NAMALWA (cell line): ENCODE data around the gene ANKRD63.

Source experiments
- DNase-seq: peaks from one replicate; pipeline ENCODE4 v3.0.0-alpha.2; 2015; ENCODE audit warnings: low spot score

ANKRD63 gene

GRCh38 chr15:40313531-40314398 is 30.9 kb upstream of the ANKRD63 start:
- DNase-seq: peak; percentile 64

GRCh38 chr15:40312370-40313158 is 29.7 kb upstream of the ANKRD63 start:
- no peak for DNase-seq

- DNase-seq: no peak
Measured at GRCh38 chr15:40310993-40311392, 28.1 kb upstream of the ANKRD63 start.

- peak; percentile 67 for DNase-seq
Measured at GRCh38 chr15:40310001-40310959, 27.4 kb upstream of the ANKRD63 start.

GRCh38 chr15:40309344-40309862 is 26.5 kb upstream of the ANKRD63 start:
- DNase-seq: no peak

- DNase-seq: peak; percentile 78
Measured at GRCh38 chr15:40307421-40308211, 24.8 kb upstream of the ANKRD63 start, which contains the start of gene PLCB2. Gene PLCB2 (minus strand): TSS chr15:40307935. CDS start chr15:40307672, 263 bp downstream.

- DNase-seq: no peak
Measured at GRCh38 chr15:40306908-40307307, 24.0 kb upstream of the ANKRD63 start.

GRCh38 chr15:40306371-40306770 is 23.5 kb upstream of the ANKRD63 start:
- DNase-seq: no peak

- DNase-seq: no peak
Measured at GRCh38 chr15:40305281-40305680, 22.4 kb upstream of the ANKRD63 start.

GRCh38 chr15:40303576-40303975 is 20.7 kb upstream of the ANKRD63 start:
- DNase-seq: no peak

GRCh38 chr15:40302981-40303380 is 20.1 kb upstream of the ANKRD63 start:
- no peak for DNase-seq

GRCh38 chr15:40302288-40302886 is 19.5 kb upstream of the ANKRD63 start:
- no peak for DNase-seq

GRCh38 chr15:40301467-40302179 is 18.8 kb upstream of the ANKRD63 start:
- no peak for DNase-seq

- no peak for DNase-seq
Measured at GRCh38 chr15:40300771-40301170, 17.9 kb upstream of the ANKRD63 start.

GRCh38 chr15:40300367-40300766 is 17.5 kb upstream of the ANKRD63 start:
- DNase-seq: no peak

GRCh38 chr15:40298216-40298935 is 15.5 kb upstream of the ANKRD63 start:
- DNase-seq: no peak

GRCh38 chr15:40297356-40297755 is 14.5 kb upstream of the ANKRD63 start:
- no peak for DNase-seq

GRCh38 chr15:40296561-40297230 is 13.8 kb upstream of the ANKRD63 start:
- DNase-seq: no peak
